GM21381 (cell line): ENCODE measurements around the gene RASD2.
"Not testable (repeated sequence)": the region's sequence is repeated elsewhere in the genome, so short reads cannot be mapped to it uniquely, and the experiment has no call there.

Source experiments
- ATAC-seq: cut with Tn5 transposase; IDR thresholded peaks from one replicate; pipeline ENCODE4 v1.9.1; 2021; ENCODE audit warnings: mild to moderate bottlenecking, moderate library complexity; ENCODE audit not compliant: unreplicated experiment

Gene RASD2

GRCh38 chr22:35540595-35541253 is at the start of gene RASD2:
Gene RASD2, plus strand, starts transcription at chr22:35540831. Its CDS starts 5,979 bp downstream, at chr22:35546810.
- ATAC-seq = no peak

- ATAC-seq = not testable (repeated sequence)
These were observed 49.3 kb upstream of the RASD2 start for GRCh38 chr22:35491061-35491907.

- no peak for ATAC-seq
These were observed 48.7 kb upstream of the RASD2 start for GRCh38 chr22:35491908-35492380.

GRCh38 chr22:35493074-35493473 is 47.6 kb upstream of the RASD2 start:
- no peak for ATAC-seq

GRCh38 chr22:35495711-35496110 is 44.9 kb upstream of the RASD2 start:
- ATAC-seq = not testable (repeated sequence)

GRCh38 chr22:35496768-35497312 is 43.8 kb upstream of the RASD2 start:
- no peak for ATAC-seq

- no peak for ATAC-seq
These were observed 42.4 kb upstream of the RASD2 start for GRCh38 chr22:35498026-35498800.

- ATAC-seq = no peak
These were observed 37.8 kb upstream of the RASD2 start for GRCh38 chr22:35502836-35503235.

- no peak for ATAC-seq
These were observed 35.0 kb upstream of the RASD2 start for GRCh38 chr22:35505399-35506258.

- ATAC-seq = no peak
These were observed 34.4 kb upstream of the RASD2 start for GRCh38 chr22:35506259-35506570.

- not testable (repeated sequence) for ATAC-seq
These were observed 32.8 kb upstream of the RASD2 start for GRCh38 chr22:35507851-35508250.

GRCh38 chr22:35509451-35509850 is 31.2 kb upstream of the RASD2 start:
- no peak for ATAC-seq

- ATAC-seq = no peak
These were observed 30.7 kb upstream of the RASD2 start for GRCh38 chr22:35509960-35510359.

GRCh38 chr22:35510481-35510934 is 30.1 kb upstream of the RASD2 start:
- ATAC-seq = no peak

- no peak for ATAC-seq
These were observed 29.7 kb upstream of the RASD2 start for GRCh38 chr22:35510951-35511350.

GRCh38 chr22:35514366-35514765 is 26.3 kb upstream of the RASD2 start:
- no peak for ATAC-seq

GRCh38 chr22:35515952-35516351 is 24.7 kb upstream of the RASD2 start:
- not testable (repeated sequence) for ATAC-seq

GRCh38 chr22:35516723-35517122 is 23.9 kb upstream of the RASD2 start:
- ATAC-seq = no peak

GRCh38 chr22:35517207-35517606 is 23.4 kb upstream of the RASD2 start:
- no peak for ATAC-seq
